WI38 (cell line): Measurements from ENCODE around the gene ME3.
"Not testable (repeated sequence)": the region's sequence is repeated elsewhere in the genome, so short reads cannot be mapped to it uniquely, and the experiment has no call there.

Experiments
- H3K4me3 ChIP-seq: 2 replicates; pipeline ENCODE4 v1.5.1; 2011; ENCODE audit warnings: low read depth, mild to moderate bottlenecking, control low read depth, low read length
- TF ChIP-seq, protein P1 (sequence below): IDR thresholded peaks from 2 replicates; pipeline ENCODE4 v1.5.1; 2012; ENCODE audit warnings: low read depth, mild to moderate bottlenecking, control low read depth, low read length

The ME3 gene

DNA sequence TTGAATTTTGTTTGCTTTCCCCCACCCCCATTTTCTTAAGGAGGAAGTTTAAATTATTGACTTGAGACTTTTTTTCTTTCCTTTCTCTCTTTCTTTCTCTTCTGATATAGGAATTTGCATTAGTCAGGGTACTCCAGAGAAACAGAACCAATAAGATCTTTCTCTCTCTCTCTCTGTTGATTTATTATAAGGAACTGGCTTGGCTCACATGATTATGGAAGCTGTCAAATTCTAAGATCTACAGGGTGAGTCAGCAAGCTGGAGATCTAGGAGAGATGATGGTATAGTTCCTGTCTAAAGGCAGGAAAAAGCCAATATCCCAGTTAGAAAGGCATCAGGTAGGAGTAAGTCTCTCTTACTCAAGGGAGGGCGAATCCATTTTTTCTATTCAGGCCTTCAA is 233.7 kb downstream of the ME3 start:
- H3K4me3 ChIP-seq = no peak overlapping the region
- TF ChIP-seq, protein P1, sequence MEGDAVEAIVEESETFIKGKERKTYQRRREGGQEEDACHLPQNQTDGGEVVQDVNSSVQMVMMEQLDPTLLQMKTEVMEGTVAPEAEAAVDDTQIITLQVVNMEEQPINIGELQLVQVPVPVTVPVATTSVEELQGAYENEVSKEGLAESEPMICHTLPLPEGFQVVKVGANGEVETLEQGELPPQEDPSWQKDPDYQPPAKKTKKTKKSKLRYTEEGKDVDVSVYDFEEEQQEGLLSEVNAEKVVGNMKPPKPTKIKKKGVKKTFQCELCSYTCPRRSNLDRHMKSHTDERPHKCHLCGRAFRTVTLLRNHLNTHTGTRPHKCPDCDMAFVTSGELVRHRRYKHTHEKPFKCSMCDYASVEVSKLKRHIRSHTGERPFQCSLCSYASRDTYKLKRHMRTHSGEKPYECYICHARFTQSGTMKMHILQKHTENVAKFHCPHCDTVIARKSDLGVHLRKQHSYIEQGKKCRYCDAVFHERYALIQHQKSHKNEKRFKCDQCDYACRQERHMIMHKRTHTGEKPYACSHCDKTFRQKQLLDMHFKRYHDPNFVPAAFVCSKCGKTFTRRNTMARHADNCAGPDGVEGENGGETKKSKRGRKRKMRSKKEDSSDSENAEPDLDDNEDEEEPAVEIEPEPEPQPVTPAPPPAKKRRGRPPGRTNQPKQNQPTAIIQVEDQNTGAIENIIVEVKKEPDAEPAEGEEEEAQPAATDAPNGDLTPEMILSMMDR = no peak

DNA sequence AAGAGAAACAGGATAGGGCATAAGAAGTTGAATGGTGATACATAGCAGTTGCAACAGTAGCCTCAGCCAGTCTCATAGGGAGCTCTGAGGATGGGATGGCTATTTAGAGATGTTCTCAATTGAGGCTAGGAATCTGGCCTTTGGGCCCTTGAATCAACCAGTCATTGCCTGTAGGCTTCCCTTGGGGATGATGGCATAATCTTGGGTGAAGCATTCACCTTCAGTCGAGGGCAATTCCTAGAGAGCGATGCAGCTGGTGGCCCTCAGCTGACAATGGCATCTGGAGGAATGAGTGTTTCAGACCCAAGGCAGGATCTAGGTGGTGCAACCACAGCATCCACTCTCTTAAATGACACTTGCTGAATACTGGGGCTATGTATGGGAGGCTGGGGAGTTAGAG is 236.7 kb downstream of the ME3 start:
- TF ChIP-seq, protein P1 = no peak
- no peak overlapping the region for H3K4me3 ChIP-seq

DNA sequence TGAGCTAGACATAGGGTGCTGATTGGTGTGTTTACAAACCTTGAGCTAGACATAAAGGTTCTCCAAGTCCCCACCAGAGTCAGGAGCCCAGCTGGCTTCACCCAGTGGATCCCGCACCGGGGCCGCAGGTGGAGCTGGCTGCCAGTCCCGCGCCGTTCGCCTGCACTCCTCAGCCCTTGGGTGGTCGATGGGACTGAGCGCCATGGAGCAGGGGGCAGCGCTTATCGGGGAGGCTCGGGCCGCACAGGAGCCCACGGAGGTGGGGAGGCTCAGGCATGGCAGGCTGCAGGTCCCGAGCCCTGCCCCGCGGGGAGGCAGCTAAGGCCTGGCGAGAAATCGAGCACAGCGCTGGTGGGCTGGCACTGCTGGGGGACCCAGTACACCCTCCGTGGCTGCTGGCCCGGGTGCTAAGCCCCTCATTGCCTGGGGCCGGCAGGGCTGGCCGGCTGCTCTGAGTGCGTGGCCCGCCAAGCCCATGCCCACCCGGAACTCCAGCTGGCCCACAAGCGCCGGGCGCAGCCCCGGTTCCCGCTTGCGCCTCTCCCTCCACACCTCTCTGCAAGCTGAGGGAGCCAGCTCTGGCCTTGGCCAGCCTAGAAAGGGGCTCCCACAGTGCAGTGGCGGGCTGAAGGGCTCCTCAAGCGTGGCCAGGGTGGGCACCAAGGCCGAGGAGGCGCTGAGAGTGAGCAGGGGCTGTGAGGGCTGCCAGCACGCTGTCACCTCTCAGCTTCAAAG is 238.9 kb downstream of the ME3 start:
- not testable (repeated sequence) for H3K4me3 ChIP-seq

DNA sequence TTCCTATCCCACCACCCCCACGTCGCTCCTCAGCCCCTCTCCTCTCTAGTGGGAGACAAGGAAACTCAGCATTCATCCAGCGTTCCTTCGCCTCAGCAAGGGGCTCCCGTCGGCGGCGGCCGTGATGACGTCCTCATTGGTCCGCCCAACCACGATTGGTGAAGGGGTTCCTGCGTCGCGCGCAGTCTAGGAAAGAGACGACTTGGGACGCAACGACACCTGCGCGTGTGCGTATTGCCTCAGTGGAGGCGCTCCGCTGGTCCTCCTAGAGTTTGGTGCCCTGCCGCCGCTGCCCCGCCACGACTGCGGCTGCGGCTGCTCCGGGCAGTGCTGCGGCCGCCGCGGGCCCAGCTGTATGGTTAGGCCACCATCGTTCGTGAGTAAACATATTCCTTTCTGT is 241.2 kb downstream of the ME3 start:
- no peak overlapping the region for H3K4me3 ChIP-seq
- TF ChIP-seq, protein P1 = no peak

DNA sequence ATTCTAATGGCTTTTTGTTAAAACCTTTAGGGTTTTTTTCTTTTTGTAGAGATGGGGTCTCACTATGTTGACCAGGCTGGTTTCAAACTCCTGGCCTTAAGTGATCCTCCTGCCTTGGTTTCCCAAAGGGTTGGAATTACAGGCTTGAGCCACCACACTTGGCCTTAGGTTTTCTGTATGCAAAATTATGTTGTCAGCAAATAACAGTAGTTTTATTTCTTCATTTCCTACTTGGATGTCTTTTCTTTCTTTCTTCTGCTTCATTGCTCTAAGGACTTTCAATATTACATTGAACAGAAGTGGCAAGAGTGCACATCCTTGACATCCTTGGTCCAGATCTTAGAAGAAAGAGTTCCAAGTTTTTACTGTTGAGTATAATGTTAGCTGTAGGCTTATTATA is 245.0 kb downstream of the ME3 start:
- TF ChIP-seq, protein P1 = no peak

DNA sequence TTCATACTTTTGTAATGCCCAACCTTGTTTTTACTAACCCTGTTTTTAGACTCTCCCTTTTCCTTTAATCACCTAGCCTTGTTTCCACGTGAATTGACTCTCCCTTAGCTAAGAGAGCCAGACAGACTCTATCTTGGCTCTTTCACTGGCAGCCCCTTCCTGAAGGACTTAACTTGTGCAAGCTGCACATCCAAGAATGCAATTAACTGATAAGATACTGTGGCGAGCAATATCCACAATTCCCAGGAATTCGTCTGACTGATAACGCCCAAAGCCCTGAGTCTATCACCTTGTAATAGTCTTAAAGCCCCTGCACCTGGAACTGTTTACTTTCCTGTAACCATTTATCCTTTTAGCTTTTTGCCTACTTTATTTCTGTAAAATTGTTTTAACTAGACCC is 248.9 kb downstream of the ME3 start:
- H3K4me3 ChIP-seq = not testable (repeated sequence)

More for the DNA sequence above, 245.0 kb downstream of the ME3 start:
- H3K4me3 ChIP-seq = no peak overlapping the region

DNA sequence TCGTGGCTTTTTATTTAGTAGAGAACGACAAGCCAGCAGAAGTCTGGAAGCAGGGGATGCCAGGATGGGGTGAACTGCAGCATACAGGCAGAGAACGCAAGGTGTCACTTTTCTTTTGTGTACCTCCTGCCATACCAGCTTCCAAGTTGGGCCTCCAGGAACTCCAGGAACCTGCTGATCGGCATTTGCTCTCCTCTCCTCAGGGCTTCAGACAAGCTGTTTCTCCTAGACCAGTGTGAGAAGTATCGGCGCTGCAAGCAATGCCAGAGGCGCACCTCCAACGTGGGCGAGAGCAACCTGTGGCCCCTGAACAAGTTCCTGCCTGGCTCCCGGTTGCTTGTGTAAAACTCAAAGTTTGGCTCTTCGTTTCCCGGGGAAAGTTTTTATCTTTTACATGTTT is 250.0 kb downstream of the ME3 start:
- TF ChIP-seq, protein P1 = no peak
- H3K4me3 ChIP-seq = no peak overlapping the region

DNA sequence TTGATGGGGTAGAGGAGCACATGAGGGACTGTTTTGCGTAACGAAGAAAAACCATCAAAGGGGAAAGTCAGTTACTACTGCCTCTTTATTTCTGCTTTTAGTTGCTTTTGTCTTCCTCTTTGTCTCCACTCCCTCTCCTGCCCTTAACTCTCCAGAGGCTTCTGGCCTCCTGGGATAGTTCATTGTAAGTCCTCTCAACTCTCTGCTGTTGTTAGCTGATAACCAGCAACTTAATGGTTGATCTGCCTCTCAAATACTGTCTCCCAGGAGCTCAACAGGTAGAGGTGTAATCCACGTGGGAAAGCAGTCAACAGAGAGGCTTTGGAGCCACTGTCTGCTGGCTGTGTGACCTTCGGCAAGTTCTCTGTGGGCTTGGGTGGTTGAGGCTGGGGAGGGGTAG is 250.5 kb downstream of the ME3 start:
- TF ChIP-seq, protein P1 = no peak
- no peak overlapping the region for H3K4me3 ChIP-seq
